ENCODE data around the gene TAF1C.
"Not testable (repeated sequence)": the region's sequence is repeated elsewhere in the genome, so short reads cannot be mapped to it uniquely, and the experiment has no call there.

TAF1C gene

DNA sequence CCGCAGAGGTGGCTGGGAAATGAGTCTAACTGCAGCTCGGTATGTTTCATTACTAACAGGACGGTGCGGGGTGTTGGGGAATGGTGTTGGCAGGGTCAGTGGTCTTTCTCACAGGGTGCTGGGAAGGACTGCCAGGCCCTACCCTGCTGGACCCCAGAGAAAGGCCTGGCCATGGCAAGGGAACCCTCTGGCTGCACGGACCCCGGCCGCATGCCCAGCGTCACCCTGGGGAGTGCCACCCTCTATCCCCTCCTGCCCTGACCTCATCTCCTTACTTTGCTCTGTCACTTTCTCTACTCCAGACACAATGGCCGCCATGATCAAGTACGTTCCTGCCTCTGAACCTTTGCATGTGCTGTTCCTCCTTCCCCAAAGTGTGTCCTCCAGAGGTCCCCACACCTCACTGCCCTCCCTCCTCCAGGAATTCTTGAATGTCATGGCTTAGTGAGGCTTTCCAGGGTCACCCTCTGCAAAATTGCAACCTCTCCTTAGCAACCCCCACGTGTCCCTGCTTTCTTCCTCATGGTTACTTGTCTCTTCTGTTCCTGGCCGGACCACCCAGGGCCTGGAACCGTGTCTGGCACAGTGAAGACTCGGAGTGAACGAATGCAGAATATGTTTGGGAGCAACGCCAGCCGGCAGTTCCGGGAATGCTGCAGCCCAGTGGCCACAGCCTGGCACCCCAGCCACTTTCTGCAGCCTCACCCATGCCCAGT lies 19.3 kb upstream of the TAF1C start:
- H3K4me3 ChIP-seq (ENCODE audit: severe bottlenecking), result no peak overlapping the region
- TF ChIP-seq, protein P1, sequence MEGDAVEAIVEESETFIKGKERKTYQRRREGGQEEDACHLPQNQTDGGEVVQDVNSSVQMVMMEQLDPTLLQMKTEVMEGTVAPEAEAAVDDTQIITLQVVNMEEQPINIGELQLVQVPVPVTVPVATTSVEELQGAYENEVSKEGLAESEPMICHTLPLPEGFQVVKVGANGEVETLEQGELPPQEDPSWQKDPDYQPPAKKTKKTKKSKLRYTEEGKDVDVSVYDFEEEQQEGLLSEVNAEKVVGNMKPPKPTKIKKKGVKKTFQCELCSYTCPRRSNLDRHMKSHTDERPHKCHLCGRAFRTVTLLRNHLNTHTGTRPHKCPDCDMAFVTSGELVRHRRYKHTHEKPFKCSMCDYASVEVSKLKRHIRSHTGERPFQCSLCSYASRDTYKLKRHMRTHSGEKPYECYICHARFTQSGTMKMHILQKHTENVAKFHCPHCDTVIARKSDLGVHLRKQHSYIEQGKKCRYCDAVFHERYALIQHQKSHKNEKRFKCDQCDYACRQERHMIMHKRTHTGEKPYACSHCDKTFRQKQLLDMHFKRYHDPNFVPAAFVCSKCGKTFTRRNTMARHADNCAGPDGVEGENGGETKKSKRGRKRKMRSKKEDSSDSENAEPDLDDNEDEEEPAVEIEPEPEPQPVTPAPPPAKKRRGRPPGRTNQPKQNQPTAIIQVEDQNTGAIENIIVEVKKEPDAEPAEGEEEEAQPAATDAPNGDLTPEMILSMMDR (IDR thresholded peaks at IDR 0.05; ENCODE audit: poor library complexity, severe bottlenecking), result no peak
- H3K9me3 ChIP-seq (ENCODE audit: severe bottlenecking), result no peaks in the 10 kb centered on the region
- ATAC-seq (ENCODE audit: low read depth) (no peak), DNase-seq (ENCODE audit: low spot score) (no peak)
- no peaks in the 10 kb centered on the region for H3K4me1 ChIP-seq (ENCODE audit: insufficient read depth, poor library complexity, severe bottlenecking)
- no peaks in the 10 kb centered on the region for H3K36me3 ChIP-seq (ENCODE audit: low read depth)
- H3K27me3 ChIP-seq (ENCODE audit: insufficient read depth, poor library complexity, severe bottlenecking), result no peaks in the 10 kb centered on the region
- H3K27ac ChIP-seq (ENCODE audit: poor library complexity, severe bottlenecking), result no peak overlapping the region

- not testable (repeated sequence) for H3K27ac ChIP-seq (ENCODE audit: poor library complexity, severe bottlenecking); H3K36me3 ChIP-seq (ENCODE audit: low read depth); H3K27me3 ChIP-seq (ENCODE audit: insufficient read depth, poor library complexity, severe bottlenecking); H3K4me1 ChIP-seq (ENCODE audit: insufficient read depth, poor library complexity, severe bottlenecking); H3K4me3 ChIP-seq (ENCODE audit: severe bottlenecking); H3K9me3 ChIP-seq (ENCODE audit: severe bottlenecking); DNase-seq (ENCODE audit: low spot score)
- ATAC-seq (ENCODE audit: low read depth), result peak; percentile 45; the same call in 1 of the 3 replicates
Measured at GRCh38 chr16:84205123-84205522, 18.3 kb upstream of the TAF1C start.

- DNase-seq (ENCODE audit: low spot score); H3K27ac ChIP-seq (ENCODE audit: poor library complexity, severe bottlenecking); H3K9me3 ChIP-seq (ENCODE audit: severe bottlenecking); H3K4me1 ChIP-seq (ENCODE audit: insufficient read depth, poor library complexity, severe bottlenecking); H3K36me3 ChIP-seq (ENCODE audit: low read depth); H3K27me3 ChIP-seq (ENCODE audit: insufficient read depth, poor library complexity, severe bottlenecking); H3K4me3 ChIP-seq (ENCODE audit: severe bottlenecking); ATAC-seq (ENCODE audit: low read depth): not testable (repeated sequence)
Measured at GRCh38 chr16:84204551-84204950, 17.7 kb upstream of the TAF1C start.

DNA sequence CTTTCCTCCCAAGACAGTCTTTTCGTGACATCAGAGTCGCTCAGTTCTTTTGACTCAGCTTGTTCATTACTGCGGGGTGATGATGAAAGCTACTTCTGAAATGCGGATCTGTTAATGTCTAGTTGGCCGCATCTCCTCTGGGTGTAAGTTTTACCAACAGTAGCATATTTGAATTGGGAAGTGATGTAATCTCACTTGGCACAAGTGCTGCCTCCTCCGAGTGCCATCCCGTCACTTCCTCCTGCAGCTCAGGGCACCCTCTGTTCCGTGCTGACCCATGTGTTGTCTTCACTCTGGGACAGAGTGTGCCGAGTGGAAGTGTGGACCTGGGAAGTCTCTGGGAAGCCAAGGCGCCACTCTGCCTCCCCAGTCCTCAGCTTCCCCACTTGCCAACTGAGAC lies 13.0 kb upstream of the TAF1C start:
- ATAC-seq (ENCODE audit: low read depth) (no peak), DNase-seq (ENCODE audit: low spot score) (no peak)
- no peaks in the 10 kb centered on the region for H3K36me3 ChIP-seq (ENCODE audit: low read depth)
- no peaks in the 10 kb centered on the region for H3K27me3 ChIP-seq (ENCODE audit: insufficient read depth, poor library complexity, severe bottlenecking)
- H3K9me3 ChIP-seq (ENCODE audit: severe bottlenecking), result no peaks in the 10 kb centered on the region
- H3K4me1 ChIP-seq (ENCODE audit: insufficient read depth, poor library complexity, severe bottlenecking), result peaks cover 10% of the 10 kb centered on the region
- TF ChIP-seq, protein P1 (IDR thresholded peaks at IDR 0.05; ENCODE audit: poor library complexity, severe bottlenecking), result no peak
- no peak overlapping the region for H3K4me3 ChIP-seq (ENCODE audit: severe bottlenecking)
- H3K27ac ChIP-seq (ENCODE audit: poor library complexity, severe bottlenecking), result no peak overlapping the region

DNA sequence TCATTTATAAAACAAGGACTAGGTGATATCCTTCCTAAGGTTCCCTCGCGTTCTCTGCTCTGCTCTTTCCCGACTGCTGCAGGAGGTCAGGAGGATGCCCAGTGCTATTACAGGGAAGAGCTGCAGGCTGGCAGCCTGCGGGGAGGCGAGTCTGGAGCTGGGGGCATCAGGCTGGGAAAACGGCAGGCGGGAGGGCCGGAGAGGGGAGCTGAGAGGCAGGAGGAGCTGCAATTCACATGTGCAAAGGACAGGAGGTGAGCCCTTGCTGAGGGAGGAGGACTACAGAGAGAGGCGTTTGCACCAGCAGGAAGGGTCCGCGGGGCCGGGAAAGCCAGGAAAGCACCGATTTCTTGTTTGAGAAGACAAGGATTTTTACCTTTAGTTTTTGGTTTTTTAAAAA lies 12.2 kb upstream of the TAF1C start:
- no peak for DNase-seq (ENCODE audit: low spot score)
- Histone ChIP-seq H3K36me3 (ENCODE audit: low read depth) (no peaks in the 10 kb centered on the region), H3K4me3 (ENCODE audit: severe bottlenecking) (no peak overlapping the region), H3K27me3 (ENCODE audit: insufficient read depth, poor library complexity, severe bottlenecking) (no peaks in the 10 kb centered on the region), H3K27ac (ENCODE audit: poor library complexity, severe bottlenecking) (no peak overlapping the region), H3K4me1 (ENCODE audit: insufficient read depth, poor library complexity, severe bottlenecking) (peaks cover 10% of the 10 kb centered on the region), H3K9me3 (ENCODE audit: severe bottlenecking) (no peaks in the 10 kb centered on the region)
- ATAC-seq (ENCODE audit: low read depth), result no peak
- TF ChIP-seq, protein P1 (IDR thresholded peaks at IDR 0.05; ENCODE audit: poor library complexity, severe bottlenecking), result no peak

GRCh38 chr16:84198401-84198800 lies 11.5 kb upstream of the TAF1C start:
- TF ChIP-seq, protein P1 (IDR thresholded peaks at IDR 0.05; ENCODE audit: poor library complexity, severe bottlenecking), result no peak
- Histone ChIP-seq H3K4me3 (ENCODE audit: severe bottlenecking) (no peak overlapping the region), H3K27ac (ENCODE audit: poor library complexity, severe bottlenecking) (no peak overlapping the region), H3K4me1 (ENCODE audit: insufficient read depth, poor library complexity, severe bottlenecking) (peaks cover 10% of the 10 kb centered on the region), H3K27me3 (ENCODE audit: insufficient read depth, poor library complexity, severe bottlenecking) (no peaks in the 10 kb centered on the region), H3K9me3 (ENCODE audit: severe bottlenecking) (no peaks in the 10 kb centered on the region), H3K36me3 (ENCODE audit: low read depth) (no peaks in the 10 kb centered on the region)
- DNase-seq (ENCODE audit: low spot score), result no peak
- peak; percentile 69 for ATAC-seq (ENCODE audit: low read depth)
